HepG2 (cell line): ENCODE data around the gene KIF26B. TPM values are rescaled to one million over a fixed set of nuclear protein-coding genes. Genes with fewer than 3 reads are reported as not detected.

Experiments used
- ATAC-seq: fragments of 200-7000 bp; cut with Tn5 transposase; 3 replicates; pipeline ENCODE4 v1.9.1; 2020; ENCODE audit warnings: mild to moderate bottlenecking, moderate library complexity
- BruUV-seq: library from RNA; stranded (reverse); fragments of 400-500 nt; replicated peaks from 2 replicates; lab custom pipeline; 2021; lab: Mats Ljungman, UMichigan
- CTCF ChIA-PET: fragments of 300-600 bp; formaldehyde crosslinking; extraction: SDS; loops from one replicate; lab custom pipeline; 2021; ENCODE audit warnings: low total read pairs, inconsistent platforms, low intra/inter-chr PET ratio; lab: Yijun Ruan, JAX
- POLR2A ChIA-PET: fragments of 350-600 bp; sonication (Branson Sonifier 250); formaldehyde crosslinking; loops from one replicate; lab custom pipeline; 2020; ENCODE audit warnings: antibody characterized with exemption, inconsistent platforms; lab: Yijun Ruan, JAX
- DNase-seq: peaks from one replicate; pipeline ENCODE4 v3.0.0-alpha.2; 2015; ENCODE audit warnings: low spot score
- FAIRE-seq: peaks from 3 replicates; lab custom pipeline; 2011; peaks lifted over from hg19 to GRCh38; lab: Jason Lieb, UNC
- H2AFZ ChIP-seq: one replicate; pipeline ENCODE4 v1.6.1; 2011; ENCODE audit warnings: low read length, inconsistent platforms
- H3K27ac ChIP-seq: fragments of 300-600 bp; 3 replicates; pipeline ENCODE4 v1.8.0; 2011; ENCODE audit warnings: mixed run types, mild to moderate bottlenecking, mixed read lengths, low read length, inconsistent platforms; ENCODE audit not compliant: insufficient read depth; ENCODE audit errors: extremely low read length
- H3K27me3 ChIP-seq, 2 experiments: fragments of 200-600 bp in 1 of 2; 2 replicates in 1 of 2; 3 replicates in 1 of 2; pipeline versions ENCODE4 v1.6.0 to v1.8.0; 2011; ENCODE audit warnings: low read length in 2 of 2, mild to moderate bottlenecking in 2 of 2, moderate library complexity in 2 of 2, inconsistent platforms in 1 of 2; ENCODE audit not compliant: insufficient read depth in 2 of 2, control insufficient read depth in 1 of 2
- H3K36me3 ChIP-seq, 2 experiments: fragments of 200-600 bp in 1 of 2; replicated peaks in 1 of 2; 2 replicates in 1 of 2; 3 replicates in 1 of 2; pipeline versions ENCODE4 v1.5.1 to v1.8.0; 2011; ENCODE audit warnings: low read length in 2 of 2, inconsistent platforms in 1 of 2; ENCODE audit not compliant: insufficient read depth in 2 of 2, control insufficient read depth in 1 of 2
- H3K4me1 ChIP-seq: 2 replicates; pipeline ENCODE4 v1.5.1; 2012; ENCODE audit warnings: low read length, inconsistent platforms; ENCODE audit not compliant: insufficient read depth
- H3K4me2 ChIP-seq: 2 replicates; pipeline ENCODE4 v1.6.0; 2011; ENCODE audit warnings: low read depth, low read length, inconsistent platforms
- H3K4me3 ChIP-seq, 3 experiments: fragments of 200-600 bp in 1 of 3; sonication (generic), shearing (Covaris generic) in 1 of 3; replicated peaks in 1 of 3; 2 replicates each; pipeline ENCODE4 v1.5.1; 2011 to 2016; ENCODE audit warnings: low read length in 3 of 3, inconsistent platforms in 2 of 3, low read depth in 2 of 3, mild to moderate bottlenecking in 2 of 3, control low read depth in 1 of 3, mixed read lengths in 1 of 3; ENCODE audit not compliant: insufficient read depth in 1 of 3
- H3K79me2 ChIP-seq: one replicate; pipeline ENCODE4 v1.6.1; 2011; ENCODE audit warnings: low read length, inconsistent platforms; ENCODE audit not compliant: insufficient read depth
- H3K9ac ChIP-seq: 2 replicates; pipeline ENCODE4 v1.6.0; 2011; ENCODE audit warnings: mild to moderate bottlenecking, low read depth, low read length, inconsistent platforms; ENCODE audit not compliant: insufficient read depth
- H3K9me3 ChIP-seq: 2 replicates; pipeline ENCODE4 v1.5.1; 2012; ENCODE audit warnings: mild to moderate bottlenecking, low read length
- H4K20me1 ChIP-seq: 2 replicates; pipeline ENCODE4 v1.6.0; 2011; ENCODE audit warnings: inconsistent platforms, mild to moderate bottlenecking, low read length, moderate library complexity; ENCODE audit not compliant: insufficient read depth
- ARID4A ChIP-seq: sonication (generic); formaldehyde crosslinking; IDR thresholded peaks from 2 replicates; pipeline ENCODE4 v1.5.0; 2020; ENCODE audit warnings: mild to moderate bottlenecking, missing genetic modification reagents, borderline replicate concordance
- ELF4 ChIP-seq: sonication (generic); formaldehyde crosslinking; IDR thresholded peaks from 2 replicates; pipeline ENCODE4 v1.5.0; 2020; ENCODE audit warnings: missing genetic modification reagents, mild to moderate bottlenecking, moderate library complexity, borderline replicate concordance
- GATAD1 ChIP-seq: IDR thresholded peaks from 2 replicates; pipeline ENCODE4 v1.6.1; 2016; ENCODE audit warnings: missing genetic modification reagents, missing compliant biosample characterization
- MYPOP ChIP-seq: sonication (generic); formaldehyde crosslinking; IDR thresholded peaks from 2 replicates; pipeline ENCODE4 v1.8.1; 2023; ENCODE audit warnings: mild to moderate bottlenecking, moderate library complexity, missing genetic modification reagents
- NCOA2 ChIP-seq: sonication (generic); formaldehyde crosslinking; IDR thresholded peaks from 2 replicates; pipeline ENCODE4 v1.8.0; 2022; ENCODE audit warnings: inconsistent platforms
- PBX2 ChIP-seq: IDR thresholded peaks from 2 replicates; pipeline ENCODE4 v1.6.1; 2016; ENCODE audit warnings: control low read depth
- RCOR2 ChIP-seq: IDR thresholded peaks from 2 replicates; pipeline ENCODE4 v1.6.1; 2016; ENCODE audit warnings: missing biosample characterization, missing genetic modification reagents
- SMARCE1 ChIP-seq: fragments of 450-650 bp; IDR thresholded peaks from 2 replicates; pipeline ENCODE4 v1.6.1; 2017; ENCODE audit warnings: borderline replicate concordance
- TCF7L2 ChIP-seq: IDR thresholded peaks from 2 replicates; pipeline ENCODE4 v1.6.1; 2011; ENCODE audit warnings: mild to moderate bottlenecking, low read depth, low read length, moderate library complexity
- THAP8 ChIP-seq: sonication (generic); formaldehyde crosslinking; IDR thresholded peaks from 2 replicates; pipeline ENCODE4 v1.5.1; 2020; ENCODE audit warnings: missing genetic modification reagents, mild to moderate bottlenecking, borderline replicate concordance
- ZBTB7B ChIP-seq: sonication (generic); formaldehyde crosslinking; IDR thresholded peaks from 2 replicates; pipeline ENCODE4 v1.4.0; 2020; ENCODE audit warnings: missing genetic modification reagents
- ZNF17 ChIP-seq: sonication (generic); formaldehyde crosslinking; IDR thresholded peaks from 2 replicates; pipeline ENCODE4 v1.5.0; 2020; ENCODE audit warnings: mild to moderate bottlenecking, missing genetic modification reagents
- ZNF354B ChIP-seq: sonication (generic); formaldehyde crosslinking; IDR thresholded peaks from 2 replicates; pipeline ENCODE4 v1.8.0; 2022; ENCODE audit warnings: mild to moderate bottlenecking, missing genetic modification reagents
- ZNF549 ChIP-seq: sonication (generic); formaldehyde crosslinking; IDR thresholded peaks from 2 replicates; pipeline ENCODE4 v1.5.0; 2020; ENCODE audit warnings: missing genetic modification reagents
- ZNF615 ChIP-seq: sonication (generic); formaldehyde crosslinking; IDR thresholded peaks from 2 replicates; pipeline ENCODE4 v1.5.0; 2020; ENCODE audit warnings: mild to moderate bottlenecking, missing genetic modification reagents, borderline replicate concordance
- ZNF777 ChIP-seq: sonication (generic); formaldehyde crosslinking; IDR thresholded peaks from 2 replicates; pipeline ENCODE4 v1.4.0; 2020; ENCODE audit warnings: missing genetic modification reagents
- ZNF850 ChIP-seq: sonication (generic); formaldehyde crosslinking; conservative IDR thresholded peaks from 2 replicates; pipeline ENCODE4 v1.9.0; 2021; ENCODE audit warnings: mild to moderate bottlenecking, missing genetic modification reagents
- WGBS: methylation state at CpG from one replicate; pipeline ENCODE4 v1.1.6; 2017; ENCODE audit warnings: low lambda C conversion rate; 5-methylcytosine and 5-hydroxymethylcytosine counted together
- in situ Hi-C: cut with HindIII; loops from 2 replicates; pipeline ENCODE4 v1.10.0; 2017; ENCODE audit warnings: low pct_unique_long_range_greater_than_20kb; ENCODE audit not compliant: extremely low pct_ligation_motif_present
- intact Hi-C: fragments of 100-400 bp; cut with micrococcal nuclease; formaldehyde crosslinking; loops from one replicate; pipeline ENCODE4 v1.10.0; 2022; ENCODE audit not compliant: unreplicated experiment
- polyA plus RNA-seq, 8 experiments: library from polyadenylated mRNA; depleted of rRNA in 3 of 8; stranded (reverse) in 7 of 8; unstranded in 1 of 8; fragments of >200 nt; fragmentation: Illumina TruSeq in 4 of 8; extraction: Trizol in 4 of 8; gene quantifications; 2 replicates each; pipeline versions ENCODE4 v1.2.1 to v1.2.3, GENCODE V29; 2011 to 2016; ENCODE audit warnings: low read depth in 4 of 8, missing spikeins in 1 of 8, mixed read lengths in 1 of 8; ENCODE audit not compliant: insufficient read depth in 1 of 8
- total RNA-seq, 5 experiments: library from RNA; depleted of rRNA; stranded (reverse); fragments of >200 nt; fragmentation: Illumina TruSeq; extraction: Trizol; gene quantifications; 2 replicates each; pipeline ENCODE4 v1.2.3, GENCODE V29; 2016; ENCODE audit warnings: low read depth in 1 of 5

KIF26B gene
- total and polyA plus RNA-seq, 2 of the 13 experiments (the other 11 are each of a cell fraction or from before 2014, with no cell fraction given): 0.08 to 0.09 TPM

GRCh38 chr1:245180496-245181157, 25.8 kb downstream of the KIF26B start:
- ChIA-PET POLR2A (no interaction called here), CTCF (no interaction called here)
- no peak overlapping the region for H2AFZ ChIP-seq
- no peaks in the 10 kb centered on the region for H3K79me2 ChIP-seq
- no peaks in the 10 kb centered on the region for H4K20me1 ChIP-seq
- peaks cover 11% of the 10 kb centered on the region; the same call in 1 of the 2 replicates for H3K4me1 ChIP-seq
- no peak overlapping the region for H3K27ac ChIP-seq
- no peaks in the 10 kb centered on the region for H3K9me3 ChIP-seq
- FAIRE-seq (no peak), DNase-seq (no peak), ATAC-seq (no peak)
- no peak overlapping the region for H3K9ac ChIP-seq
- no TSS peak for BruUV-seq
- 29% methylated on average over 6 of the region's 6 CpGs for WGBS
- intact Hi-C loops: no loop called here
- H3K4me2 ChIP-seq: no peak overlapping the region
- no peak overlapping the region for H3K4me3 ChIP-seq
- H3K27me3 ChIP-seq: peaks cover 0 to 4% of the 10 kb centered on the region in 2 experiments; a peak in 1 of 5 replicates
- in situ Hi-C loops: no loop called here
- H3K36me3 ChIP-seq: no peaks in the 10 kb centered on the region
- TF ChIP-seq ZNF354B (CRISPR knock-in tag) (no peak), MYPOP (CRISPR knock-in tag) (no peak), TCF7L2 (no peak), ZNF17 (no peak), ZNF777 (CRISPR knock-in tag) (no peak), SMARCE1 (no peak), ZNF850 (CRISPR knock-in tag) (no peak), ARID4A (no peak), THAP8 (CRISPR knock-in tag) (no peak), GATAD1 (no peak), ZNF549 (no peak), ZNF615 (CRISPR knock-in tag) (no peak), NCOA2 (CRISPR knock-in tag) (no peak), RCOR2 (CRISPR knock-in tag) (no peak), PBX2 (CRISPR knock-in tag) (no peak), ZBTB7B (no peak), ELF4 (CRISPR knock-in tag) (no peak)
